Upper lobe of right lung (tissue), 1 donor: ENCODE results near the gene TMEM154. TPM values are rescaled to one million over a fixed set of nuclear protein-coding genes. Genes with fewer than 3 reads are reported as not detected.
"Not testable (repeated sequence)": the region's sequence is repeated elsewhere in the genome, so short reads cannot be mapped to it uniquely, and the experiment has no call there.

Experiments
- ATAC-seq: fragments of 200-7000 bp; cut with Tn5 transposase; one replicate; pipeline ENCODE4 v1.9.1; 2020; ENCODE audit warnings: mild to moderate bottlenecking, moderate library complexity
- DNase-seq: peaks from one replicate; pipeline ENCODE4 v3.0.0-alpha.2; 2020
- H3K27ac ChIP-seq: fragments of 200-600 bp; one replicate; pipeline ENCODE4 v1.8.0; 2022
- H3K27me3 ChIP-seq: fragments of 200-600 bp; one replicate; pipeline ENCODE4 v1.8.0; 2022; ENCODE audit warnings: mild to moderate bottlenecking
- H3K36me3 ChIP-seq: fragments of 200-600 bp; one replicate; pipeline ENCODE4 v1.8.0; 2022
- H3K4me1 ChIP-seq: fragments of 200-600 bp; one replicate; pipeline ENCODE4 v1.8.0; 2022
- H3K4me3 ChIP-seq: fragments of 200-600 bp; one replicate; pipeline ENCODE4 v1.8.0; 2022; ENCODE audit warnings: mild to moderate bottlenecking
- H3K9me3 ChIP-seq: fragments of 200-600 bp; one replicate; pipeline ENCODE4 v1.8.0; 2022
- intact Hi-C: fragments of 100-400 bp; cut with DNase I; formaldehyde crosslinking; loops from one replicate; pipeline ENCODE4 v1.11.0; 2022
- total RNA-seq: library from RNA; stranded (reverse); fragmentation: NEBNext Ultra II Directional; extraction: Animal tissue kit (Norgen Biotek cat#: 25700); gene quantifications from one replicate; pipeline ENCODE4 v1.2.1, GENCODE V29; 2021
- TF ChIP-seq, protein P1 (sequence below): fragments of 200-600 bp; IDR thresholded peaks from one replicate; pipeline ENCODE4 v1.8.0; 2022; ENCODE audit warnings: antibody characterized with exemption
- donor health status: DM: no; HTN: yes; CAD: no; lungs with severe emphysema.

TMEM154 gene
- total RNA-seq, 1 donor from 2014 or later: 12.7 TPM

DNA sequence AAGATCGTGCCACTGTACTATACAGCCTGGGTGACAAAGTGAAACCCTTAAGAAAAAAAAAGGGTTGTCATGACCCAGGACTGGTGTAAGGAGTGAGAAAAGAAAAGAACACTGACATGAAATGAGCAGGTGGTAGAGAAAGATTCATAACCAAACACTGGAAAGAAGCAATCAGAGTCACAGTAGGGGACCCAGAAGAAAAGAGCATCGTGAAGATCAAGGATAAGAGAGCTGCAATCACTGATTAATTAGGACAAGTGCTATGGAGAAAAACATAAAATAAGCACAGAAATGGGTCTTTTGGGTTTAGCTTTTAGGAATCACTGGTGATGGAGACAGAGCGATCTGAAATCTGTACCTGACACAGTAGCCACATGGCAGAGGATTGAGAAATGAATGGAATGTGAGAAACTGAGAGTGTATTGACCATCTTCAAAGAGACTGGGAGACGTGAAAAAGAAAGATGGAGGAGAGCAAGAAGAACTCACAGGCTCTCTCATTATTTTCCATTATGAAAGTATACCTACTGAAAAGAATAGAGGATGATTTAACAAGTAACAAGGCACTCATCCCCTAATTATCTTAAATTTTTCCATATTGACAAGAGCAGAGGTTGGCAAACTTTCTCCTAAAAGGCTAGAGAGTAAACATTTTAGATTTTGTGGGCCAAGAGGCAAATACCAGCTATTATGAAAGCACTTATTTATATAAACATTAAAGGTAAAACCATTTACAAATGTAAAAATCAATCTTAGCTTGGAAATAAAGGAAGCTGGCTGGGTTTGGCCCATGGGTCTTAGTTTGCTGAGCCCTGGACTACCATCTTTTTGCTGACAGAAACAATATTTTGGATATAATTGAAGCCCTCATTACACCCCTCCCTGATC is 7.3 kb downstream of the TMEM154 start:
- DNase-seq (no peak), ATAC-seq (no peak)
- Histone ChIP-seq H3K27ac (no peak overlapping the region), H3K36me3 (no peaks in the 10 kb centered on the region), H3K9me3 (no peaks in the 10 kb centered on the region), H3K4me1 (no peaks in the 10 kb centered on the region), H3K27me3 (no peaks in the 10 kb centered on the region), H3K4me3 (no peak overlapping the region)
- TF ChIP-seq, protein P1, sequence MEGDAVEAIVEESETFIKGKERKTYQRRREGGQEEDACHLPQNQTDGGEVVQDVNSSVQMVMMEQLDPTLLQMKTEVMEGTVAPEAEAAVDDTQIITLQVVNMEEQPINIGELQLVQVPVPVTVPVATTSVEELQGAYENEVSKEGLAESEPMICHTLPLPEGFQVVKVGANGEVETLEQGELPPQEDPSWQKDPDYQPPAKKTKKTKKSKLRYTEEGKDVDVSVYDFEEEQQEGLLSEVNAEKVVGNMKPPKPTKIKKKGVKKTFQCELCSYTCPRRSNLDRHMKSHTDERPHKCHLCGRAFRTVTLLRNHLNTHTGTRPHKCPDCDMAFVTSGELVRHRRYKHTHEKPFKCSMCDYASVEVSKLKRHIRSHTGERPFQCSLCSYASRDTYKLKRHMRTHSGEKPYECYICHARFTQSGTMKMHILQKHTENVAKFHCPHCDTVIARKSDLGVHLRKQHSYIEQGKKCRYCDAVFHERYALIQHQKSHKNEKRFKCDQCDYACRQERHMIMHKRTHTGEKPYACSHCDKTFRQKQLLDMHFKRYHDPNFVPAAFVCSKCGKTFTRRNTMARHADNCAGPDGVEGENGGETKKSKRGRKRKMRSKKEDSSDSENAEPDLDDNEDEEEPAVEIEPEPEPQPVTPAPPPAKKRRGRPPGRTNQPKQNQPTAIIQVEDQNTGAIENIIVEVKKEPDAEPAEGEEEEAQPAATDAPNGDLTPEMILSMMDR: no peak
- intact Hi-C loops: no loop called here

- DNase-seq: no peak
- Histone ChIP-seq H3K9me3 (no peaks in the 10 kb centered on the region), H3K36me3 (no peaks in the 10 kb centered on the region), H3K27ac (no peak overlapping the region), H3K4me3 (no peak overlapping the region), H3K27me3 (no peaks in the 10 kb centered on the region), H3K4me1 (no peaks in the 10 kb centered on the region)
- TF ChIP-seq, protein P1: no peak
- ATAC-seq: no peak
- intact Hi-C loops: no loop called here
These were observed 11.3 kb downstream of the TMEM154 start for GRCh38 chr4:152668338-152668964.

GRCh38 chr4:152667781-152668180 is 12.0 kb downstream of the TMEM154 start:
- TF ChIP-seq, protein P1: no peak
- ATAC-seq: no peak
- Histone ChIP-seq H3K36me3 (no peaks in the 10 kb centered on the region), H3K4me3 (no peak overlapping the region), H3K27ac (no peak overlapping the region), H3K4me1 (no peaks in the 10 kb centered on the region), H3K9me3 (no peaks in the 10 kb centered on the region), H3K27me3 (no peaks in the 10 kb centered on the region)
- intact Hi-C loops: no loop called here
- no peak for DNase-seq

- Histone ChIP-seq H3K27me3 (no peaks in the 10 kb centered on the region), H3K36me3 (no peaks in the 10 kb centered on the region), H3K27ac (no peak overlapping the region), H3K4me1 (no peaks in the 10 kb centered on the region), H3K4me3 (no peak overlapping the region), H3K9me3 (no peaks in the 10 kb centered on the region)
- TF ChIP-seq, protein P1: no peak
- DNase-seq (no peak), ATAC-seq (no peak)
- intact Hi-C loops: no loop called here
These were observed 12.9 kb downstream of the TMEM154 start for GRCh38 chr4:152666946-152667345.

GRCh38 chr4:152665691-152666395 is 14.0 kb downstream of the TMEM154 start:
- H3K27me3 ChIP-seq: no peaks in the 10 kb centered on the region
- ATAC-seq: no peak
- no peak overlapping the region for H3K4me3 ChIP-seq
- intact Hi-C loops: no loop called here
- DNase-seq: no peak
- H3K4me1 ChIP-seq: no peaks in the 10 kb centered on the region
- no peaks in the 10 kb centered on the region for H3K9me3 ChIP-seq
- H3K27ac ChIP-seq: no peak overlapping the region
- TF ChIP-seq, protein P1: no peak
- no peaks in the 10 kb centered on the region for H3K36me3 ChIP-seq

DNA sequence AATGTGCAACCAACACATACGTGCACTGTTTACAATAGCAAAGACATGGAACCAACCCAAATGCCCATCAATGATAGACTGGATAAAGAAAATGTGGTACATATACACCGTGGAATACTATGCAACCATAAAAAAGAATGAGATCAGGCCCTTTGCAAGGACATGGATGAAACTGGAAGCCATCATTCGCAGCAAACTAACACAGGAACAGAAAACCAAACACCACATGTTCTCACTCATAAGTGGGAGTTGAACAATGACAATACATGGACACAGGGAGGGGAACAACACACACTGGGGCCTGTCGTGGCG is 15.8 kb downstream of the TMEM154 start:
- DNase-seq, H3K4me3 ChIP-seq, ATAC-seq, H3K9me3 ChIP-seq, H3K27ac ChIP-seq, H3K36me3 ChIP-seq, H3K27me3 ChIP-seq, intact Hi-C loops, H3K4me1 ChIP-seq: not testable (repeated sequence)
